Measurements from ENCODE around the gene FRMD1.

FRMD1 gene

DNA sequence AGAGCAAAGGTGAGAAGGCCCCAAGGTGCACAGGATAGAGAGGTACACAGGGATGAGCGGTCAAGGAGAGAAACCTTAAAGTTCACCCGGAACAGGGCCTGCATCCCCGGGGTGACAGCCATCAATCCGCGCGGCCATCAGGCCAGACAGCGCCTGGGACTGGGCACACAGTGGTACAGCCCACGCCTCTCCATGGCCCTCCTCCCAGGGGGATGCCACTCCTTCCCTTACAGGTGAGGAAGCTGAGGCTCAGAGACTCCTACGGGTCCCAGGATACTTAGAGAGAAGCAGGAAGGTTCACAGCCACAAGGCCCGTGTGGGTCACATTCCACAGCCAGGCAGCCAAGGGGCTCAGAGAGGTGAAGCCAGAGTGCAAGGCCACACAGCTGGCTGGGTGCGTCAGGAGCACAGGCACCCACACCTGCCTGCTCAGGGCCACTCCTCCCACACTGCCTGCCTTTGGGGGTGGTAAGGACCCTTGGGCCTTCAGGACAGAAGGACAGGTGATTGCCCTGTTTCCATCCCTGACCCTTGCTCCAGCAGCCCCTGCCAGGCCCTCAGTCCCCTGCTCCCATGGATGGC is 14.7 kb downstream of the FRMD1 start:
- TF ChIP-seq, protein P1, sequence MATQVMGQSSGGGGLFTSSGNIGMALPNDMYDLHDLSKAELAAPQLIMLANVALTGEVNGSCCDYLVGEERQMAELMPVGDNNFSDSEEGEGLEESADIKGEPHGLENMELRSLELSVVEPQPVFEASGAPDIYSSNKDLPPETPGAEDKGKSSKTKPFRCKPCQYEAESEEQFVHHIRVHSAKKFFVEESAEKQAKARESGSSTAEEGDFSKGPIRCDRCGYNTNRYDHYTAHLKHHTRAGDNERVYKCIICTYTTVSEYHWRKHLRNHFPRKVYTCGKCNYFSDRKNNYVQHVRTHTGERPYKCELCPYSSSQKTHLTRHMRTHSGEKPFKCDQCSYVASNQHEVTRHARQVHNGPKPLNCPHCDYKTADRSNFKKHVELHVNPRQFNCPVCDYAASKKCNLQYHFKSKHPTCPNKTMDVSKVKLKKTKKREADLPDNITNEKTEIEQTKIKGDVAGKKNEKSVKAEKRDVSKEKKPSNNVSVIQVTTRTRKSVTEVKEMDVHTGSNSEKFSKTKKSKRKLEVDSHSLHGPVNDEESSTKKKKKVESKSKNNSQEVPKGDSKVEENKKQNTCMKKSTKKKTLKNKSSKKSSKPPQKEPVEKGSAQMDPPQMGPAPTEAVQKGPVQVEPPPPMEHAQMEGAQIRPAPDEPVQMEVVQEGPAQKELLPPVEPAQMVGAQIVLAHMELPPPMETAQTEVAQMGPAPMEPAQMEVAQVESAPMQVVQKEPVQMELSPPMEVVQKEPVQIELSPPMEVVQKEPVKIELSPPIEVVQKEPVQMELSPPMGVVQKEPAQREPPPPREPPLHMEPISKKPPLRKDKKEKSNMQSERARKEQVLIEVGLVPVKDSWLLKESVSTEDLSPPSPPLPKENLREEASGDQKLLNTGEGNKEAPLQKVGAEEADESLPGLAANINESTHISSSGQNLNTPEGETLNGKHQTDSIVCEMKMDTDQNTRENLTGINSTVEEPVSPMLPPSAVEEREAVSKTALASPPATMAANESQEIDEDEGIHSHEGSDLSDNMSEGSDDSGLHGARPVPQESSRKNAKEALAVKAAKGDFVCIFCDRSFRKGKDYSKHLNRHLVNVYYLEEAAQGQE (IDR thresholded peaks at IDR 0.05; ENCODE audit: insufficient read depth in 1 of 2, low read depth in 2 of 2, low read length in 2 of 2): no peak
- no peak for TF ChIP-seq POLR2AphosphoS5 (IDR thresholded peaks at IDR 0.05; ENCODE audit: low read depth, low read length)
- no peak for TF ChIP-seq SIN3A (IDR thresholded peaks at IDR 0.05; ENCODE audit: borderline replicate concordance, insufficient read depth, low read length)
- TF ChIP-seq TAF1 (IDR thresholded peaks at IDR 0.05; ENCODE audit: borderline replicate concordance, insufficient read depth, low read length): no peak
- TF ChIP-seq FOXP2 (optimal IDR thresholded peaks at IDR 0.05; ENCODE audit: borderline replicate concordance, extremely low read depth, extremely low read length, insufficient read depth): no peak

DNA sequence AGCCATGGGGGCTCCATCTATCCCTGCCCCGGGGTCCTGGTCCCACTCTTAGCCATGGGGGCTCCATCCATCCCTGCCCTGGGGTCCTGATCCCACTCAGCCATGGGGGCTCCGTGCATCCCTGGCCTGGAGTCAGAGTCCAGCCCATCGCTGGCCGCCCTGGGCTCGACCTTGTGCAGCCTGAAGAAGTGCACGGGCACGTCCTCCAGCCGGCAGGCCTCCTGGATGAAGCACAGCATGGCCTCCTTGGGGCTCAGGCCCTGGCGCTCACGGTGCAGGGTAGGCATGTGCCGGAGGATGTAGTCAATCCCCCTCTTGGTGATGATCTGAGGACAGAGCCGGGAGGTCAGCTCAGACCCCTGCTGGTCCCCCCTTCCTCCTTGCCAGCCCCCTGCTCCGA is 15.6 kb downstream of the FRMD1 start:
- TF ChIP-seq POLR2AphosphoS5 (IDR thresholded peaks at IDR 0.05; ENCODE audit: low read depth, low read length) (no peak), SIN3A (IDR thresholded peaks at IDR 0.05; ENCODE audit: borderline replicate concordance, insufficient read depth, low read length) (no peak), FOXP2 (optimal IDR thresholded peaks at IDR 0.05; ENCODE audit: borderline replicate concordance, extremely low read depth, extremely low read length, insufficient read depth) (no peak), TAF1 (IDR thresholded peaks at IDR 0.05; ENCODE audit: borderline replicate concordance, insufficient read depth, low read length) (no peak)
- TF ChIP-seq, protein P1 (IDR thresholded peaks at IDR 0.05; ENCODE audit: insufficient read depth in 1 of 2, low read depth in 2 of 2, low read length in 2 of 2): no peak

DNA sequence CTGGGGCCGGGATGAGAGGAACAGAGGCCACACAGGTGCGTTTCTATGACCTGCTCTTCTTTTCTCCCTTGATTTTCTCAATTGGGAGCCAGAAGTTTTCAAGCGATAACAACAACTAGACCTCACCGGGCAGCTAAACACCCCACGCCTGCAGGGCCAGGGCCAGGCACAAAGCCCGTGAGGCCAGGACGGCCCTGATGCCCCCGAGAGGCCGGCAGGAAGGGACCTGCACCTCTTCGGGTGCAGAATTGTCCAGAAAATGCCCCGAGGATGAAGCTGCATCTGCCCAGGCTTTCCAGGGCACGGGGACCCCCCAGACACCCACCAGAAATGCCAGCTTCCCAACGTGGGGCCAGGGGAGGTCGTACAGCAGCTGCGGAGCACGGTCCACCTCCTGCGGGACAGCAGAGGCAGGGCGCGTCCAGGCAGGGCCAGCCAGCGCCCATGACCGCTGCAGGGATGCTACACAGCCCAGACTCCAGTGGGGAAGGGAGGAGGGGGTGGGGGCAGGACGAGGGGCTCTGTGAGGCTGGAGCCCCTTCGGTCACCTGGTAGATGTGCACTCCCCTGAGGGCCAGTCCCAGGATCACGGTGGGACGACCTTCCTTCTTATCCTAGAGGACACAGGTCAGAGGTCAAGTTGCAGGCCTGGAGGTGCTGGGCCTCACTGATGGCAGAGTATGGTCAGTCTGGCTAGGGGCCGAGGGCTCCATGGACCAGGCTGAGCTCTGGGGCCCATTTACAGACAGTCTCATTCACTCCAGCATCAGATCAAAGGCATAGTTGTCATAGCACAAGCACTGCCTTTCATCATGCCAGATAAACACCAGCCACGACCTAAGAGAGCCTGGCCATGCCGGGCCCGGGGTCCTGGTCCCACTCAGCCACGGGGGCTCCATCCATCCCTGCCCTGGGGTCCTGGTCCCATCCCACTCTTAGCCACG is 16.4 kb downstream of the FRMD1 start:
- TF ChIP-seq POLR2AphosphoS5 (IDR thresholded peaks at IDR 0.05; ENCODE audit: low read depth, low read length) (no peak), SIN3A (IDR thresholded peaks at IDR 0.05; ENCODE audit: borderline replicate concordance, insufficient read depth, low read length) (no peak), FOXP2 (optimal IDR thresholded peaks at IDR 0.05; ENCODE audit: borderline replicate concordance, extremely low read depth, extremely low read length, insufficient read depth) (no peak), TAF1 (IDR thresholded peaks at IDR 0.05; ENCODE audit: borderline replicate concordance, insufficient read depth, low read length) (no peak)
- TF ChIP-seq, protein P1 (IDR thresholded peaks at IDR 0.05; ENCODE audit: insufficient read depth in 1 of 2, low read depth in 2 of 2, low read length in 2 of 2): no peak

DNA sequence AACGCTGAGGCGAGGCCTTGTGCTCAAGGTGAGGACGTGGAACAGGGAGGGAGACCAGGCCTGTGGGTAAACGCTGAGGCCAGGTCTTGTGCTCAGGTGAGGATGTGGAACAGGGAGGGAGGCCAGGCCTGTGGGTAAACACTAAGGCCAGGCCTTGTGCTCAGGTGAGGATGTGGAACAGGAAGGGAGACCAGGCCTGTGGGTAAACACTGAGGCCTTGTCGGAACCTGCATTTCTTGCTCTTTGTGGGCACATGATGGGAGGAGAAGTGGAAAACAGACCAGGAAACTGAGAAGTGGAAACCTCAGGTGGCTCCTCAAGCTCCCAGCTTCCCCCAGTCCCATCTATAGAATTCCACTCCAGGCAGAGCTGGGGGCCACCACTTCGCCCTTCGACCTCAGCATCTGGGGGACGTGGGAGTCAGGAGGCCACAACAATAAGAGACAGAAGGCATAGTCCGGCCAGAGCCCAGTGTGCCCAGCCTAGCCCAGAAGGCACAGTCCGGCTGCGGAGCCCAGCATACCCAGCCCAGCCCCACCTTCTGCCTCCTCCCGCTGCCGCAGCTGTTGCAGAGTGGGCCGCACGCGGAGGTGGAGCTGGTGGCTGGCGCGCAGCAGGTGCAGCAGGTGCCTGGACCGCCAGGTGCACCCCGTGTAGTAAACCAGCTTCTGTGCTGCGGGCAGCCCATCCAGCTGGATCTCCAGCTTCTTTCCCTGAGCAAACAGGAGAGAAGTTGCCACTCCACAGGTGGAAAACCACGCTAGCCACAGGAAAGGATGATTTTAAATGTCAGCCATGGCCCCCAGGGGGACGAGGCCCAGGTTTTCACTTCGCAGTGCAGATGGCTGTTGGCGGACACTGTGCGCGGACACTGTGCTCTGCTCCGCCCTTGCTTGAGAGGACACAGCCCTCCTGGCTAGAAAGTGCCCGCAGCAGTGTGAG is 17.5 kb downstream of the FRMD1 start:
- no peak for TF ChIP-seq POLR2AphosphoS5 (IDR thresholded peaks at IDR 0.05; ENCODE audit: low read depth, low read length)
- TF ChIP-seq, protein P1 (IDR thresholded peaks at IDR 0.05; ENCODE audit: insufficient read depth in 1 of 2, low read depth in 2 of 2, low read length in 2 of 2): no peak
- no peak for TF ChIP-seq SIN3A (IDR thresholded peaks at IDR 0.05; ENCODE audit: borderline replicate concordance, insufficient read depth, low read length)
- TF ChIP-seq FOXP2 (optimal IDR thresholded peaks at IDR 0.05; ENCODE audit: borderline replicate concordance, extremely low read depth, extremely low read length, insufficient read depth): no peak
- no peak for TF ChIP-seq TAF1 (IDR thresholded peaks at IDR 0.05; ENCODE audit: borderline replicate concordance, insufficient read depth, low read length)

Data from PFSK-1 (cell line).